ENCODE measurements around the gene OR10V1.
A peak's percentile ranks its signal among the peaks of the same experiment; 100 is the strongest.

DNA sequence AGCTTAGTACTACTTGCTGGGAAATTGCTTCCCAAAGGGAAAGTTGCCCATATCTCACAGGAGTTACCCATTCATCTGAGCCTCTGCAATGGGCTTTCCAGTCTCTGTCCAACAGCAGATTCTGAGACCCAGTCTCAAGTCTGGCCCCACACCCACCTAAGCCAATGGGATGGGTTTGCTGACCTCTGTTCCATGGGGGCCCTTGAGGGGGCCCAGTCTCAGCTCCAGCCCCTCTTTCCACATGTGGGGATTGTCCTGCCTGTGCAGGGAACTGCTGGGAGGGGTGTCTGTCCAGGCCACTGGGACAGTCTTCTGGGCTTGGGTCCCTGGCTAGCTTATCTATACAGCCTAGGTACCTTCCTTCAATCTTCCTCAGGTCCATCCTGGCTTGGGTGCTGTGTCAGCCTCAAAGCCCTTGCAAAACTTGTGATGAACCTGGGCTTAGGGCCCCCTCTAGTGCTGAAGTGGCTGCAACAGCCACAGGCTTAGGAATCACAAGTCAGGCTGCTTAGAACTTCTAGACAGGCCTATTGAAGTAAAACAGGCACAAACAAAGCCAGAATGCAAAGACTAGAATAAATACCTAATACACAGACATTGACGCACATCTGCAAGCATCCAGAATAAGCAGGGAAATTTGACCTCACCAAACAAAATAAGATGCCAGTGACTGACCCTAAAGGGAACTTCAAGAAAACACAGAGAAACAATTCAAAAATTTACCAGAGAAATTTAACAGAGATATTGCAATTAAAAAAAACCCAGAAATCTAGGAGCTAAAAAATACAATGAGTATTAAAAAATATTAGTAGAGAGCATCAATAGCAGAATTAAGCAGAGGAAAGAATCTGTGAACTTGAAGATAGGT lies 33.1 kb downstream of the OR10V1 start:
- TF ChIP-seq, protein P1, sequence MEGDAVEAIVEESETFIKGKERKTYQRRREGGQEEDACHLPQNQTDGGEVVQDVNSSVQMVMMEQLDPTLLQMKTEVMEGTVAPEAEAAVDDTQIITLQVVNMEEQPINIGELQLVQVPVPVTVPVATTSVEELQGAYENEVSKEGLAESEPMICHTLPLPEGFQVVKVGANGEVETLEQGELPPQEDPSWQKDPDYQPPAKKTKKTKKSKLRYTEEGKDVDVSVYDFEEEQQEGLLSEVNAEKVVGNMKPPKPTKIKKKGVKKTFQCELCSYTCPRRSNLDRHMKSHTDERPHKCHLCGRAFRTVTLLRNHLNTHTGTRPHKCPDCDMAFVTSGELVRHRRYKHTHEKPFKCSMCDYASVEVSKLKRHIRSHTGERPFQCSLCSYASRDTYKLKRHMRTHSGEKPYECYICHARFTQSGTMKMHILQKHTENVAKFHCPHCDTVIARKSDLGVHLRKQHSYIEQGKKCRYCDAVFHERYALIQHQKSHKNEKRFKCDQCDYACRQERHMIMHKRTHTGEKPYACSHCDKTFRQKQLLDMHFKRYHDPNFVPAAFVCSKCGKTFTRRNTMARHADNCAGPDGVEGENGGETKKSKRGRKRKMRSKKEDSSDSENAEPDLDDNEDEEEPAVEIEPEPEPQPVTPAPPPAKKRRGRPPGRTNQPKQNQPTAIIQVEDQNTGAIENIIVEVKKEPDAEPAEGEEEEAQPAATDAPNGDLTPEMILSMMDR (IDR thresholded peaks at IDR 0.05; ENCODE audit: low read depth, low read length, missing input control), result peak; percentile 88
- no peak for TF ChIP-seq SP1 (IDR thresholded peaks at IDR 0.05)
- no peak for TF ChIP-seq EGR1 (IDR thresholded peaks at IDR 0.05; ENCODE audit: low read depth in 2 of 2)
